NCI-H526 treated with DMSO at 0.1 percent for 48 hours (cell line): ENCODE measurements around the gene ZIC1.

Experiments
- DNase-seq: peaks from one replicate; lab custom pipeline; 2025; lab: John Stamatoyannopoulos, UW

Gene ZIC1

GRCh38 chr3:147422601-147423536 is 13.7 kb downstream of the ZIC1 start:
- DNase-seq = no peak

- DNase-seq = no peak
Observed at GRCh38 chr3:147423537-147423797, 14.3 kb downstream of the ZIC1 start.

- DNase-seq = no peak
Observed at GRCh38 chr3:147423798-147424580, 14.8 kb downstream of the ZIC1 start.

- no peak for DNase-seq
Observed at GRCh38 chr3:147424581-147425387, 15.6 kb downstream of the ZIC1 start.

- no peak for DNase-seq
Observed at GRCh38 chr3:147425388-147425850, 16.3 kb downstream of the ZIC1 start.

- no peak for DNase-seq
Observed at GRCh38 chr3:147426931-147427330, 17.8 kb downstream of the ZIC1 start.

- no peak for DNase-seq
Observed at GRCh38 chr3:147427746-147428145, 18.6 kb downstream of the ZIC1 start.

- no peak for DNase-seq
Observed at GRCh38 chr3:147428326-147428725, 19.2 kb downstream of the ZIC1 start.

- no peak for DNase-seq
Observed at GRCh38 chr3:147428754-147429153, 19.6 kb downstream of the ZIC1 start.

- DNase-seq = no peak
Observed at GRCh38 chr3:147431751-147432150, 22.6 kb downstream of the ZIC1 start.

GRCh38 chr3:147447224-147447623 is 38.1 kb downstream of the ZIC1 start:
- no peak for DNase-seq

GRCh38 chr3:147449669-147450068 is 40.5 kb downstream of the ZIC1 start:
- DNase-seq = no peak

GRCh38 chr3:147458995-147459704 is 50.0 kb downstream of the ZIC1 start:
- no peak for DNase-seq

GRCh38 chr3:147462856-147463255 is 53.7 kb downstream of the ZIC1 start:
- no peak for DNase-seq
